Measurements from ENCODE around the gene UNC45A. TPM values are rescaled to one million over a fixed set of nuclear protein-coding genes. Genes with fewer than 3 reads are reported as not detected.

UNC45A gene
- total and polyA plus RNA-seq, 4 donors: 13.9 to 31.2 (median 24.9) TPM

GRCh38 chr15:90954712-90955623, 19.9 kb downstream of the UNC45A start, which contains the start of gene RCCD1:
TSS of gene RCCD1 (plus strand) at chr15:90954884. CDS start at chr15:90956735, 1,851 bp downstream.
- TF ChIP-seq YY1 (IDR thresholded peaks at IDR 0.05) (no peak), GABPA (IDR thresholded peaks at IDR 0.05 in 1 of 2, conservative IDR thresholded peaks at IDR 0.05 in 1 of 2) (peak in 1 of 2 donors; percentile 18), RXRA (IDR thresholded peaks at IDR 0.05) (peak in 1 of 2 donors; percentile 24), SP1 (IDR thresholded peaks at IDR 0.05) (peak; percentile 48)
- H3K27me3 ChIP-seq (ENCODE audit: control insufficient read depth in 4 of 4, insufficient read depth in 4 of 4, low read length in 3 of 4): no peaks in the 10 kb centered on the region
- peaks cover 7 to 22% (median 16%) of the 10 kb centered on the region in 4 donors for H3K4me1 ChIP-seq (ENCODE audit: control insufficient read depth in 4 of 4, insufficient read depth in 4 of 4, low read length in 3 of 4)
- peak within 1 kb of the TSS; percentile 94 to 96 for H3K27ac ChIP-seq (ENCODE audit: low read depth in 1 of 2, low read length in 2 of 2)
- WGBS: 2% methylated on average over 69 of the region's 69 CpGs
- H3K9ac ChIP-seq (ENCODE audit: low read depth in 1 of 2, low read length in 2 of 2): peak within 1 kb of the TSS; percentile 94 to 96
- peaks cover 2 to 35% (median 13%) of the 10 kb centered on the region in 4 donors for H3K36me3 ChIP-seq (ENCODE audit: control insufficient read depth in 4 of 4, insufficient read depth in 3 of 4, low read depth in 1 of 4, low read length in 3 of 4)
- no peaks in the 10 kb centered on the region for H3K9me3 ChIP-seq (ENCODE audit: control insufficient read depth in 4 of 4, low read length in 3 of 4)
- peak within 1 kb of the TSS; percentile 88 to 97 (median 94) for H3K4me3 ChIP-seq (ENCODE audit: low read depth in 1 of 3, low read length in 3 of 3)
- DNase-seq (ENCODE audit: low spot score): peak; percentile 93

DNA sequence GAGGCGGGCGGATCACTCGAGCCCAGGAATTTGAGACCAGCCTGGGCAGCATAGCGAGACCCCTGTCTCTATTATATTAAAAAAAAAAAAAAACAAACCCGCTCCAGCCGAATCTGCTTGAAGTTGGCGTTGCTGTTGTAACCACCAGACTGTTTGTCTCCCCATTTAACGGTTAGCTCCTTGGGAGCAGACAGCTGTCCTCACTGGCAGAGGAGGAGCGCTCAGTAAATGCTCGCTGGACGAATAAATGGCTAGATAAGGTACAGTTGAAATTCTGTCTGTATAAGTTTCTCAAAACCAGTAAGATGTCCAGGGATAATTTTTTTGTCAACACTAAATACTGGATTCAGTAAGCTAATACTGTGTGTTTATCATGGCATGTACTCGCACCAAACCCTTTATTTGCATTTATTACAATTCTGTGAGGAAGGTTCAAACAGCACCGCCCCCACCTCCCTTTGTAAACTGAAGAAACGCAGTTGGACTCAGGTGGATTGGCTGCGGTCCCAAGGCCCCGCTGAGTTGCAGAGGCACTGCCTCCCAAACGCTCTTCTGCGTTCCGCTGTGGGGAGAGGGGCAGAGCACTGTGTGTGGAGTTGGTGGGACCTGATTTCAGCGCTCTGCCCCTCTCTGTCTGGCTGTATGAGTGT, 20.7 kb downstream of the UNC45A start:
- Histone ChIP-seq H3K9me3 (ENCODE audit: control insufficient read depth in 4 of 4, low read length in 3 of 4) (no peaks in the 10 kb centered on the region), H3K9ac (ENCODE audit: low read depth in 1 of 2, low read length in 2 of 2) (no peak overlapping the region), H3K27ac (ENCODE audit: low read depth in 1 of 2, low read length in 2 of 2) (no peak overlapping the region), H3K4me3 (ENCODE audit: low read depth in 1 of 3, low read length in 3 of 3) (peak overlapping the region in 2 of 3 donors; percentile 88 to 94), H3K4me1 (ENCODE audit: control insufficient read depth in 4 of 4, insufficient read depth in 4 of 4, low read length in 3 of 4) (peaks cover 7 to 23% (median 16%) of the 10 kb centered on the region in 4 donors), H3K36me3 (ENCODE audit: control insufficient read depth in 4 of 4, insufficient read depth in 3 of 4, low read depth in 1 of 4, low read length in 3 of 4) (peaks cover 0 to 32% (median 11%) of the 10 kb centered on the region in 4 donors), H3K27me3 (ENCODE audit: control insufficient read depth in 4 of 4, insufficient read depth in 4 of 4, low read length in 3 of 4) (no peaks in the 10 kb centered on the region)
- 51% methylated on average over 20 of the region's 20 CpGs for WGBS
- DNase-seq (ENCODE audit: low spot score): peak; percentile 45
- TF ChIP-seq HNF4G (IDR thresholded peaks at IDR 0.05) (no peak), FOXA1 (IDR thresholded peaks at IDR 0.05) (no peak), RAD21 (IDR thresholded peaks at IDR 0.05) (no peak), GABPA (IDR thresholded peaks at IDR 0.05 in 1 of 2, conservative IDR thresholded peaks at IDR 0.05 in 1 of 2) (no peak), EGR1 (IDR thresholded peaks at IDR 0.05; ENCODE audit: low read depth in 2 of 2) (no peak)

DNA sequence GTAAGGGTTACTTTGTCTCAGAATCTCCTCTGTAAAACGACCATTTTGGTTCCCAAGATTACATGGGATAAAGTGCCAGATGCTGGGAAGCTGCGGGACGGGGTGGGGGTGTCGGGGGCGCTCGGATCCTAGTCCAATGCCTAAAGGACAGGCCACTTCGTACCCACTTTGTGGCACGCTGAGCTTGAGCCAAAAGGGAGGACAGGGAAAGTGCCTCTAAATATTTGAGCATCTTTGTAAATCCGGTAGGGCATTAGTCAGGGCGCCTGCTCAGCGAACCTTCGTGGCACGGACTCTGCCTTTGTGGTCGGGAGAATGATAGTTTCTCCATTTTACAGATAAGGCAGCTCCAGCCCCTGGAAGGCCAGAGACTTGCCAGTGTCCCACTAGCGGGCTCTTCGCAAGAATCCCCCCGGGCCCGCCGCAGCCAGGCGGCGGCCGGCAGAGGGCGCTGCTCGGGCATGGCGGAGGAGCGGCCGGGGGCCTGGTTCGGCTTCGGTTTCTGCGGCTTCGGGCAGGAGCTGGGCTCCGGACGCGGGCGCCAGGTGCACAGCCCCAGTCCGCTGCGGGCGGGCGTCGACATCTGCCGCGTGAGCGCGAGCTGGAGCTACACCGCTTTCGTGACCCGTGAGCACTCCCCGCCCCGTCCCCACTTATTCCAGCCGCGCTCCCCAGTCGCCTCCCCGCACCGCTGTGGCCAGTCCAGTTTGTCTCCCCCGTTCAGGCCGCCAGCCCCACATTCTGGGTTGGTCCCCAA, 21.4 kb downstream of the UNC45A start:
- peaks cover 2 to 33% (median 12%) of the 10 kb centered on the region in 4 donors for H3K36me3 ChIP-seq (ENCODE audit: control insufficient read depth in 4 of 4, insufficient read depth in 3 of 4, low read depth in 1 of 4, low read length in 3 of 4)
- peak overlapping the region in 2 of 3 donors; percentile 37 to 49 for H3K4me3 ChIP-seq (ENCODE audit: low read depth in 1 of 3, low read length in 3 of 3)
- H3K4me1 ChIP-seq (ENCODE audit: control insufficient read depth in 4 of 4, insufficient read depth in 4 of 4, low read length in 3 of 4): peaks cover 7 to 24% (median 16%) of the 10 kb centered on the region in 4 donors
- 12% methylated on average over 56 of the region's 56 CpGs for WGBS
- no peaks in the 10 kb centered on the region for H3K9me3 ChIP-seq (ENCODE audit: control insufficient read depth in 4 of 4, low read length in 3 of 4)
- no peaks in the 10 kb centered on the region for H3K27me3 ChIP-seq (ENCODE audit: control insufficient read depth in 4 of 4, insufficient read depth in 4 of 4, low read length in 3 of 4)
- no peak overlapping the region for H3K9ac ChIP-seq (ENCODE audit: low read depth in 1 of 2, low read length in 2 of 2)
- TF ChIP-seq HNF4A (conservative IDR thresholded peaks at IDR 0.05) (no peak), RAD21 (IDR thresholded peaks at IDR 0.05) (peak in 1 of 2 donors; percentile 74), ATF3 (IDR thresholded peaks at IDR 0.05) (no peak), YY1 (IDR thresholded peaks at IDR 0.05) (no peak), MAX (IDR thresholded peaks at IDR 0.05) (no peak), ZBTB33 (IDR thresholded peaks at IDR 0.05) (no peak)
- TF ChIP-seq, protein P1, sequence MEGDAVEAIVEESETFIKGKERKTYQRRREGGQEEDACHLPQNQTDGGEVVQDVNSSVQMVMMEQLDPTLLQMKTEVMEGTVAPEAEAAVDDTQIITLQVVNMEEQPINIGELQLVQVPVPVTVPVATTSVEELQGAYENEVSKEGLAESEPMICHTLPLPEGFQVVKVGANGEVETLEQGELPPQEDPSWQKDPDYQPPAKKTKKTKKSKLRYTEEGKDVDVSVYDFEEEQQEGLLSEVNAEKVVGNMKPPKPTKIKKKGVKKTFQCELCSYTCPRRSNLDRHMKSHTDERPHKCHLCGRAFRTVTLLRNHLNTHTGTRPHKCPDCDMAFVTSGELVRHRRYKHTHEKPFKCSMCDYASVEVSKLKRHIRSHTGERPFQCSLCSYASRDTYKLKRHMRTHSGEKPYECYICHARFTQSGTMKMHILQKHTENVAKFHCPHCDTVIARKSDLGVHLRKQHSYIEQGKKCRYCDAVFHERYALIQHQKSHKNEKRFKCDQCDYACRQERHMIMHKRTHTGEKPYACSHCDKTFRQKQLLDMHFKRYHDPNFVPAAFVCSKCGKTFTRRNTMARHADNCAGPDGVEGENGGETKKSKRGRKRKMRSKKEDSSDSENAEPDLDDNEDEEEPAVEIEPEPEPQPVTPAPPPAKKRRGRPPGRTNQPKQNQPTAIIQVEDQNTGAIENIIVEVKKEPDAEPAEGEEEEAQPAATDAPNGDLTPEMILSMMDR (IDR thresholded peaks at IDR 0.05; ENCODE audit: low read depth, low read length, missing input control): peak; percentile 81
- TF ChIP-seq, protein P2, sequence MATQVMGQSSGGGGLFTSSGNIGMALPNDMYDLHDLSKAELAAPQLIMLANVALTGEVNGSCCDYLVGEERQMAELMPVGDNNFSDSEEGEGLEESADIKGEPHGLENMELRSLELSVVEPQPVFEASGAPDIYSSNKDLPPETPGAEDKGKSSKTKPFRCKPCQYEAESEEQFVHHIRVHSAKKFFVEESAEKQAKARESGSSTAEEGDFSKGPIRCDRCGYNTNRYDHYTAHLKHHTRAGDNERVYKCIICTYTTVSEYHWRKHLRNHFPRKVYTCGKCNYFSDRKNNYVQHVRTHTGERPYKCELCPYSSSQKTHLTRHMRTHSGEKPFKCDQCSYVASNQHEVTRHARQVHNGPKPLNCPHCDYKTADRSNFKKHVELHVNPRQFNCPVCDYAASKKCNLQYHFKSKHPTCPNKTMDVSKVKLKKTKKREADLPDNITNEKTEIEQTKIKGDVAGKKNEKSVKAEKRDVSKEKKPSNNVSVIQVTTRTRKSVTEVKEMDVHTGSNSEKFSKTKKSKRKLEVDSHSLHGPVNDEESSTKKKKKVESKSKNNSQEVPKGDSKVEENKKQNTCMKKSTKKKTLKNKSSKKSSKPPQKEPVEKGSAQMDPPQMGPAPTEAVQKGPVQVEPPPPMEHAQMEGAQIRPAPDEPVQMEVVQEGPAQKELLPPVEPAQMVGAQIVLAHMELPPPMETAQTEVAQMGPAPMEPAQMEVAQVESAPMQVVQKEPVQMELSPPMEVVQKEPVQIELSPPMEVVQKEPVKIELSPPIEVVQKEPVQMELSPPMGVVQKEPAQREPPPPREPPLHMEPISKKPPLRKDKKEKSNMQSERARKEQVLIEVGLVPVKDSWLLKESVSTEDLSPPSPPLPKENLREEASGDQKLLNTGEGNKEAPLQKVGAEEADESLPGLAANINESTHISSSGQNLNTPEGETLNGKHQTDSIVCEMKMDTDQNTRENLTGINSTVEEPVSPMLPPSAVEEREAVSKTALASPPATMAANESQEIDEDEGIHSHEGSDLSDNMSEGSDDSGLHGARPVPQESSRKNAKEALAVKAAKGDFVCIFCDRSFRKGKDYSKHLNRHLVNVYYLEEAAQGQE (IDR thresholded peaks at IDR 0.05): no peak
- DNase-seq (ENCODE audit: low spot score): peak; percentile 87
- H3K27ac ChIP-seq (ENCODE audit: low read depth in 1 of 2, low read length in 2 of 2): no peak overlapping the region
